DMS53 (cell line): ENCODE results near the gene SMAD7.
"Not testable (repeated sequence)": the region's sequence is repeated elsewhere in the genome, so short reads cannot be mapped to it uniquely, and the experiment has no call there.

Experiments used
- DNase-seq: peaks from one replicate; lab custom pipeline; 2025; lab: John Stamatoyannopoulos, UW

SMAD7 gene

GRCh38 chr18:48877941-48878340 is 72.8 kb downstream of the SMAD7 start:
- no peak for DNase-seq

DNA sequence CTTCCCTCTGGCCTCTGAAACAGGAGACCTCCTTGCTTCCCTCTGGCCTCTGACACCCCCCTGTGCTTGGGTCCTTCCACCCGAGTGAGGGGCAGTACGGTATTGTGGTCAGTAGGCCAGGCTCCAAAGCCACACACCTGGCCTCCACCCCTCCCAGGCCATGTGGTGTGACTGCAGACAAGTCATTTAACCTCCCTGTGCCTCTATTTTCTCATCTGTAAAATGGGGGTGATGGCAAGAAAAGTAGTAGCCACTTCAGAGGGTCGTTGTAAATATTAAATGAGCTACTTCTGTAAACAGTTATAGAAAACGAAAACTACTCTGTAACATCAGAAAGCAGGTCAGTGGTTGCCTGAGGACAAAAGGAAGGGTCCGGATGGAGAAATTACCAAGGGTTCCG is 74.2 kb downstream of the SMAD7 start:
- DNase-seq: no peak

DNA sequence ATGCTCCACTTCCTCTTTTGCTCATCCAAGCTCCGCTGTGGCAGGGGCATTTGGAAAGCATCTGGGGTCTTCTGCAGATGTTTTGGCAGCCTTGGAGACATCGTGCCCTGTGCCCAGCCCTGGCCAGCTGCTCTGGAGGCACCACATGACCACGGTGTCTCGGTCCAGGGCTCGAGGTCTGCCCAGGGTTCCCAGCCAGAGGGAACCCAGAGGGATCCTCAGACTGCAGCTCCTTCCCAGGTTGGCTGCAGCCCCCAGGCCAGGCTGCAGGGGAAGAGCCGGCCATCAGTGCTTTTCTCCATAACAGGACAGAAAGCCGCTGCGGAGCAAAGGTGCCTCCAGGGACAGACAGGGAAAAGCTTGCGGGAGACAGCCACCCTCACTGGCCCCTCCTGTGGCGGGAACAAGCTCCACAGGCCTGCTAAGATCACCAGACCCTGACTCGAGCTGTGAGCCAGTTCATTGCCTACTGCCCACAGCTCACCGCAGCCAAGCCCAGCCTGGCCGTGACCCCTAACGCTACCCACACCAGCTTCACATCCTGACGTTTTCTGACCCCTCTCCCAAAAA is 74.7 kb downstream of the SMAD7 start:
- peak; percentile 45 for DNase-seq

DNA sequence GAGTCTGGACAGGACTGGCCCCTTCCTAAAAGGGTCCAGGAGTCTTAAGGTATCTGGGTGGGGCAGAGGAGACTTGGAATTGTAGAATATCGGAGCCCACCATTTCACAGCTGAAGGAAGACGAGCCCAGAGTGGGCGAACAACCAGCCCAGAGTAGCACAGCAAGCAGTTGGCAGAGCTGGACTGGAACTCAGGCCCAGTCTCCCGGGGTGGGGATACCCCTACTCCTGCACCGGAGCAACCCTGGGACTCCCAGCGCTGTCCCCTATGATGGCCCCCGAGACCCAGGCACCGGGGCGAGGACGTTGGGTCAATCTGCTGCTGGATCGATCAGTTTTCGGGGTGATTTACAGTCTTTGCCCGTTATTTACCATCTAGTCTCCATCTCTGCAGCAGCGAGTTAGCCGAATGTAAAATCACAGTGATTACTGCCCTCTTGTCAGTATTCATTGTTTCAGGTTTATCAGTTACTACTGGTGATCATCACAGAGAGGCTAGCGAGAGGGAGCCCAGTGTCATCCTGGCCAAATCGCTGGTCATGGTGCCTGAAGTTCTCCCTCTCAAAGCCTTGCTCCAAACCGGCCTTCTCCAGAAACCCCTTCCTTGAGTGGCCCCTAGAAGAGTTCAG is 75.3 kb downstream of the SMAD7 start:
- no peak for DNase-seq

DNA sequence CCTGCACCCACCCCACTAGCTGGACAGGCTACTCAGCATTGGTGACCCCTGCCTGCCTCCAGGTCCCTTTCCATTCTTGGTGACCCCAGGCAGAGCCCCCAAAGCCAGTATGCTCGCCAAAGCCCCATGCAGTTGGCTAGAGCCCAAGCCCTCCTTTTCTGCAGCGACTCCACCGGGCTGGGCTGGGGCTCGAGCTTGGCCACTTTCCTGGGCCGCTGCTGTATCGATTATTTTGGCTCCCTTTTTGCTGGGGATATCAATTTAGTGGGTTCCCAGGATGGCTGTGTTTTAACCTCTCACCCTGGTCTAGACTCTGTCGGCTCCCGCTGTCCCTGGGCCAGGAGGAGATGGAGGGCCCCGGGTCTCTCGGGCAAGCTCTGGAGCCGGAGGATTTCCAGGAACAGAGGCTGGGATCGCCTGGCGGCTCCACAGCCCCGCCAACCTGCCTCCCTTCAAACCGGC is 76.0 kb downstream of the SMAD7 start:
- no peak for DNase-seq

DNA sequence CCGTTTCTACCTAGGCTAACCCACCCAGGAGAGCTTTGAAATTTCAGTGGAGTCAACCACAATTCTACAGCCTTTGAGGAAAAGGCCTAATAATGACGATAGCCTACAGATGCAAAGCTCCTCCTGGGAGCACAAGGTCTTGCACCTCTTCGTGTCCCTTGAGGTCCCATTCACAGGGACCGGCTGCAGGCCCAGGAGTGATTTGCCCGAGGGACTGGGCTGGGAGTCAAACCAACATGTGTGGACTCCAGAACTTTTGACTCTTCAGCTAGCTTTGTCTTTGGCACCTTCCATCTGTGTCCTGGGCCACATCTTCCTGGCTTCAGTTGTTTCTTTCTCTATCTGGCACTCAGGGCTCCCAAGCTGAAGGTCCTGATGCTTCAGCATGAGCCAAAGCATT is 76.5 kb downstream of the SMAD7 start:
- DNase-seq: no peak

- no peak for DNase-seq
Observed at GRCh38 chr18:48872234-48873145, 78.3 kb downstream of the SMAD7 start.

DNA sequence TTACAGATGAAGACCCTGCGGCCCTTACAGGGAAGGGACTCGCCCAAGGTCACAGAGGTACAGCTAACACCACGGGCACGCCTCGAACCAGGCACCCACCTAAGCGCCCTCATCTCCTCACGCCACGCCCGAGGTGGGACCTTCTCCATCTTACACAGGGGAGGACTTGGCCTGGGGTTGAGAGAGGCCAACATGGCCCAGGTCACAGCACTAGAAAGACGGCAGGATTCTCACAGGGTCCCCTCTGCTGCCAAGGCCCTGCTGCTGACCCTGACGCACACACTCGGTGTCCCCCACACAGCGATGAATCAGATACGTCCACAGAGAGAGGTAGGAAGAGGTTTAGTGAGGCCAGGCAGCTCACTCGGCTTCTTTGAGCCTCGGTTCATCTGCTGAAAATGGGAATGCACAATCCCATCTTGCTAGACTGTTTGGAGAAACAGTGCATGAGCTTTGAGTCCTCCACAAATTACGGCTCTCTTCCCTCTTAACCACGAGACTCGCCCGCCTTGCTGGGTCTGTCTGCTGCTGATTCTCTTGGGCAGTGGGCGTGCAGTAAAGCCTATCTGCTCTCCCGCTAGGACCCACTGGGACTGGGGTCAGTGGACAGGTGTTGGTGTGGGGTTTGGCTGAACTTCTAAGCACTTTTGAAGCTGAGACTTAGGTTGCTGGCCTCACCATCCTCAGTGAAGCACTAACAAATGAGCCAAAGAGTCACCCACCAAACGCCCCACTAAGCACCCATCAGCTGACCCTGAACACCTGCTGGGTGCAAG is 79.2 kb downstream of the SMAD7 start:
- no peak for DNase-seq

DNA sequence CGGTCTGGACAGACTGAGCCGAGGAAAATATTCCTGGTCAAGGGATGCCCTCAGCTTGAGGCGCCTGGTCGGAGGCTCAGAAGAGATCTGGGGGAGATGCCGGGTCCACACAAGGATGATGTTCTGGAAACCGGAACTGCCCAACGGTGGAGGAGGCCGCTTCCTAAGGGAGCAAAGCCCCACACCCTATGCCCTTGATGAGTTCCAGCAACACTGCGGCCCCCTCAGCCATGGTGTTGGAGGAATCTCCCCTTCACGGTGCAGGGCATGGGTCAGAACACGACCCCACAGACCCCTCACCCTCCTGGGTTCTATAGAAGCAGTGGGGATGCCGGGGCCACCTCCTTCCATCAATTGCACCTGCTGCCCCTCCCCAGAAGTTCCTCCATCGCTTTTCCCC is 79.8 kb downstream of the SMAD7 start:
- not testable (repeated sequence) for DNase-seq
